GM21515 (cell line): ENCODE measurements around the gene FAM20A.

Source experiments
- ATAC-seq: cut with Tn5 transposase; IDR thresholded peaks from one replicate; pipeline ENCODE4 v1.9.1; 2021; ENCODE audit not compliant: unreplicated experiment

FAM20A gene

DNA sequence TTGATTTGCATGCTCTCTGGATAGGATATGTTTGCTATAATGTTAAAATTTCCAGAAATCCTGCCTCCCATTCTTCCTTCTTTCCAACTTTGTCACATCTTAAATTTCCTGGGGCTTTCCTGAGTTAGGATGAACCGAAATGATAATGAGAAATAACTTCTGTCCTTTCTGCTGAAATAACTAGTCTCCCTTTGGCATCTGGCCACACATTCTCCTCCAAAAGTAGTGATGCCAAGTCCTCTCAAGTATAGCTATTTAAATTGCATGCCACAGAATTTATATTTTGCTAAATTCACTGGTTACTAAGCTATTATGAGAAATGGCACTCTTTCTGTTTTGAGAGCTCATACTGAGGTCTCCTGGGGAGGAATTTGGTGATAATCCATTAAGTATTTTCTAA, 30.6 kb downstream of the FAM20A start:
- no peak for ATAC-seq

DNA sequence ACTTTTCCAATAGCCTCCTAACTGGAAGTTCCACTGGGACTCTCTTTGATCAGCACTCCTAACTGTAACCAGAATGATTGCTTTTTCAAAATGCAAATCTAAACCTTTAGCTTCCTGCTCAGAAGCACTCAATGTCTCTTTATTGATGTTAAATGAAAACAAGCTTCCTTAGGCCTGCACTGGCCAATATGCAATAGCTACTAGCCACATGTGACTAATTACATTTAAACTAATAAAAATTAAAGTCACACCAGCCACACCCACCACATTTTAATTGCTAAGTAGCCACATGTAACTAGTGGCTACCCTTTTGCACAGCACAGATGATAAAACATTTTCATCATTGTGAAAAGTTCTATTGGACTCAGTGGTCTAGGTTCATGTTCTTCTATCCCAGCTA, 31.8 kb downstream of the FAM20A start:
- no peak for ATAC-seq

DNA sequence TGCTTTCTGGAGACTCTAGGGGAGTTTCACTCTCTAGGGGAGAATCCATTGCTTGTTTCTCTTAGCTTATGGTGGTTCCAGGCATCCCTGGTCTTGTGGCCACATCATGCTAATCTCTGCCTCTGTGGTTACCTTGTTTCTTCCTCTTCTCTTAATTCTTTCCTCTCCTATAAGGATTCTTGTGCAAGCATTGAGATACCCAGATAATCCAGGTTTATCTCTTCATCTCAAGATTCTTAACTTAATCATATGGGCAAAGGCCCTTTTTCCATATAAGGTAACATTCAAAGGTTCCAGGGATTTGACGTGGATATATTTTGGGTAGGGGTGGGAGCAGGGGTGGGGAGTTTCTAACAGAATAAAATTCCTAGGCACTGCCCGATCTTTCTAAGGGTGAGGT, 32.6 kb downstream of the FAM20A start:
- ATAC-seq = no peak

DNA sequence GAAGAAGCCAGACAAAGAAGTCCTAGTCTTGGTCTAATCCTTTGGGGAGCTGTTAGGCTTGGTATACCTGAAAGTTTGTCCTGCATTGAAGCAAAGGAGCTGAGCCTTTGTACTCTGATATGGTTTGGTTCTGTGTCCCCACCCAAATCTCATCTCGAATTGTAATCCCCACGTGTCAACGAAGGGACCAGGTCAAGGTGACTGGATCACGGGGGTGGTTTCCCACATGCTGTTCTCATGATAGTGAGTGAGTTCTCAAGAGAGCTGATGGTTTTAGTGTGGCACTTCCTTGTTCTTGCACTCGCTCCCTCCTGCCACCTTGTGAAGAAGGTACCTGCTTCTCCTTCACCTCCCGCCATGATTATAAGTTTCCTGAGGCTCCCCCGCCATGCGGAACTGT, 33.6 kb downstream of the FAM20A start:
- no peak for ATAC-seq

DNA sequence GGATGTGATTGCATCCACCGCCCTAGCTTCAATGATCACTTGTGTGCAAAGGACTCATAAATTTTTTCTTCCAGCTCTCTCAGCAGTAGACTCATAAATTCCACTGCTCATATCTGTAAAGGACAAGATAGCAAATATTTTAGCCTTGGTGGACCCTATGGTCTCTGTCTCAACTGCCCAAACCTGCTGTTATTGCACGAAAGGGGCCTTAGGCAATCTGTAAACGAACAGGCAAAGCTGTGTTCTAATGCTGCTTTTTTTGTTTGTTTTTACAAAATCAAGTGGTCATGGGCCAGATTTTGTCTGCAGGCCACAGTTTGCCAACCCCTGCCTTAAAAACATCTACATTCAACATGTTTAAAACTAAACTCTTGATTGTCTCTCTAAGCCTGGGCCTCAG, 34.1 kb downstream of the FAM20A start:
- ATAC-seq = no peak

DNA sequence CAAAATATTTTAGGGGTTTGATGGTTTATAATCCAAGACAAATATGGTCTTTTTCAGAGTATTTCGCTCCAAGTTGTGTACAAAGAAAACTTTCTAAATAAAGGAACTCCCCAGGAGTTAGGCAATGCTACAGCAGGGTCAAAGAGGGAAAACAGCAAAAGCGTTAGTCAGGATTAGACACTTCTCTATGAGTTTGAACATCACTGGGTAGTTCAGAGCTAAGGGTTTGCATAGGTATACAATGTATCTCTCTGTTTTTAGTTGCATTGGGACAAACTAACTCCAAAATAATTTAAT, 34.8 kb downstream of the FAM20A start:
- no peak for ATAC-seq

DNA sequence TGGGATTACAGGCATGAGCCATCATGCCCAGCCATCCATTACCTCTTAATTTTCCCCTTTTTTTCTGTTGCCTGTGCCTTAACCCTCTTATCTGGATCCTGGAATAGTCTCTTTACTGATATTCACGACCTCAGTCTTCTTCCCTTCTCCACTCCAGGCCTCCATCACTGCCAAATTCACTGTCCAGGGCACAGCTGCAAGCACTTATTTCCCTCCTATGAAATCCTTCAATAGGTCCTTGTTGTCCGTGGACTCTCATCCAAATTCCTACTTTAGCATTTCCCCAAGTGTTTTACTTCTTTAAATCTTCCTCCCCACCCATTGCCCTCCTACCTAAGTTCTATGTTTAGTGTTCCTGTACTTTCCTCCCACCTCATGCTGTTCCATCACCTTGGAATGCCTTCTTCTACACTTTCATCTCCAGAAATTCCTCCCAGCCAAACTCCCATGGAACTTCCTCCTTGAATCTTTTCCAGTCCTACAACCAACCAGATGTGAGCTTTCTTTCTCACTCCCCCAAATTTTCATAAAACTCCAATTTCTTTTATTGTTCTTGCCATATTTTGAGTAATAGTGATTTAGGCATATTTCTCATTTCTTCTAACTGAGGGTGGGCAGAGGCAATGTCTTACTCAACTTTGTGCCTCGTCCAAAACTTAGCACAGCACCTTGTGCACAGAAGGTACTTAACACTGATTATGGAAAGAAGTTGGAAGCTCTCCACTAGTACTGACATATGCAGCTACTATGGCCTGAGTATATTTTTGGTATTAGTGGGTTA, 35.3 kb downstream of the FAM20A start:
- ATAC-seq = no peak

DNA sequence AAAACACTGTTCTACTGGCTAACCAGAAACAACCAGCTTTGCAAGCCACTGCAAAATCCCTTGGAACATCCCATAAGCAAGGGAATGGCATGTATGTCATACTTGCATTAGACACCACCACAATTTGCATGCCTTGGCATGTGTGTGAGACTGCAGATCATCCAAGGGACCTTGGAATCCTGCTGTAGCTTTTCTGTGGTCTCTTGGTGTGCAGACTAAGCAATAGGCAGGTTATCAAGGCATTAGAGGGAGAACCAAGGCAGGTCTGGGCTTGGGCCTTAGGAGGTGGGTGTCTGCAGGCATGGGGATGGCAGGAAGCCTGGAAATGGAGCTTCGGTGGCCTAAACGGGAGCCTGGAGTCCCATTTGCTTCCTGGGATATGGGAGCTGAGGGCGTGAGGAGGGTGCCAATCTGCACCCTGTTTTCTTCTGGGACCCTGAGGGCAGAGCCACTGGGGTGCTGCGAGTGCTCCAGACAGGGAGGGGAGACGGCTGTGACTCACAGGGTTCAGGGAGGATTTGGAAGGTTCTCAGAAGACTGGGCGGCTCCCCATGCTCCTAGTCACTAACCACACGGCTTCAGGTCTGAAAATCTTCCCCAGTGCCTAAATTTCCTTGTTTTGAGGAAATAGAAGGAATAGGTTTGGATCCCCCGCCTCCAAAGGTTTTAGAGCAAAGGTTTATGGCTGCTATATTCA, 36.6 kb downstream of the FAM20A start:
- no peak for ATAC-seq

DNA sequence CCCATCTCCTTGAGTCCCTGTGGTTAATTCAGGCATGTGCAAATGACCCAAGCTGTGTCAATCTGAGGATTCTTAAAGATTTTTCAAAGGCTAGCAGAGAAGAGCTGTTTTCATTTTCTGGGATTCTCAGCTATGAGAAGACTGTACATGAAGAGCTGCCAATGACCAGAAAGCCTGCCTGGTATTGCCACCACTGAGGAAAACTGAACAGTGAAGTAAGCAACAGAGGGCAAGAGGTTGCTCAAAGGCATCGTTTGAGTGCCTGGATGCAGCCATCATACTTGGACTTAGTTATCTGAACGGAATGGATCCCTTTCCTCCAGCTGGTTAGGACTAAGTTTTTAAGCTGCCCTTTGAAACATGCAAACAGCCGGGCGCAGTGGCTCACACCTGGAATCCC, 38.4 kb downstream of the FAM20A start:
- no peak for ATAC-seq

DNA sequence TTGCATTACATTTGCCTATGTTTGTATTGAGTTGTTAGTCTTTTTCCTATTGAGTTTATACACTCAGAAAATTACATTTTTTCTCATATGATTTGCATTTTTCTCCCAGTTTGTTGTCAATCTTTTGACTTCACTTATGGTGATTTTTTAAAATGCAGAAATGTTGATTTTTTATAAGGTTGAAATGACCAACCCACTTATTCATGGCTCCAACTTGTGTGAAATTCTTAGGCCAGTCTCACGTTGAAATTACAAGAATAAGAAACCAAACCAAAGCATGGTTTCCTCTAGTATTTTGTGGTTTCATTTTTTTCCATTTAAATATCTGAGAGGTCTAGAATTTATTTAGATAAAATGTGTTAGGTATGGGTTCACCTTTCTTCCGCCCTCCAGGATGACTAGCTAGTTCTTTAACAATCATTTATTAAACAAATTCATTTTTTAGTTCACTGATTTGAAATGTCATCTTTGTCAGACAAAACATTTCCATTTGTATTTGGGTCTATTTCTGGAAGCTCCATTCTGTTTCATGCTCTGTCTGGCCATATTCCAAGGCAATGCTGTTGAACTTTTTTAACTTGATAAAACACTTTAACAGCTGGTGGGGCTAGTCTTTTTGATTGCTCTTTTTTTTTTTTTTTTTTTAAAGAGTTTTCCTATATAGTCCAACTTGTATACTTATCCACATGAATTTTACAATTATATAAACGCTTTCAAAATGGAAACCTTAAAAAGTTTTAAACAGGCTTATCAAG, 40.0 kb downstream of the FAM20A start:
- no peak for ATAC-seq

DNA sequence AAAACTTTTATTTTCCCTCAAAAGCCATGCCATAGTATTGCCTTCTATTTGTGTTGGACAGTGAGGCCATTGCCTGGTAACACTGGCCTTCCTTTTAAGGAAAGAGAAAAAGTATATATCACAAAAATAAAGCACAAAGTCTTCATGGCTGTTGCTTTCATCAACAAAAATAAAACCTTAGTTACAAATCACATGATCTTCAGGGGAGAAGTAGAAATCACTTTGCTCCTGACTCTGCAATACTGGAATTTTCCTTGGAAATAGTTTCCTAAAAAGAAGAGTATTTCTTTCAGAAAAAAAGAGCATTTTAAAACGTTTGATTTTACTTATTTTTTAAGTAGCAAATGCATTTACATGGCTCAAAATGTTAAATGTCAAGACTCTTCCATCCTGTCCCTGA, 41.9 kb downstream of the FAM20A start:
- ATAC-seq = no peak

DNA sequence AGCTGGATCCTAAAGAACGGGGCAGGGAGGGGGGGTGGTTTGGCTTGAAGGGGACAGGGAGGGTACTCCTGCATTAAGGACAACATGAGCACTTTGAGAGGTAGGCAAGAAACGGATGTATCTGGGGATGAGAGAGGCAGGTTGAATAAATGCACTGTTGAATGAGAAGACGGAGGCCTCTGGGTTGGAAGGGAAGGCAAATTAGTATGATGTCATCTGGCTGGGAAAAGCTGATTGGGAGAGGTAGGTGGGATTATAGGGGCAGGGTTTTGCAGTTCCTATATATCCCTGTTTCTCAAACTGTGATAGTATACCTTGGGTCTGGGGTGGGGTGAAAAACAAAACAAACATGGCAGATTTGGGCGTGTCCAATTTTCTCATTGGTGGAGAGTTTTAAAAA, 44.6 kb downstream of the FAM20A start:
- no peak for ATAC-seq

DNA sequence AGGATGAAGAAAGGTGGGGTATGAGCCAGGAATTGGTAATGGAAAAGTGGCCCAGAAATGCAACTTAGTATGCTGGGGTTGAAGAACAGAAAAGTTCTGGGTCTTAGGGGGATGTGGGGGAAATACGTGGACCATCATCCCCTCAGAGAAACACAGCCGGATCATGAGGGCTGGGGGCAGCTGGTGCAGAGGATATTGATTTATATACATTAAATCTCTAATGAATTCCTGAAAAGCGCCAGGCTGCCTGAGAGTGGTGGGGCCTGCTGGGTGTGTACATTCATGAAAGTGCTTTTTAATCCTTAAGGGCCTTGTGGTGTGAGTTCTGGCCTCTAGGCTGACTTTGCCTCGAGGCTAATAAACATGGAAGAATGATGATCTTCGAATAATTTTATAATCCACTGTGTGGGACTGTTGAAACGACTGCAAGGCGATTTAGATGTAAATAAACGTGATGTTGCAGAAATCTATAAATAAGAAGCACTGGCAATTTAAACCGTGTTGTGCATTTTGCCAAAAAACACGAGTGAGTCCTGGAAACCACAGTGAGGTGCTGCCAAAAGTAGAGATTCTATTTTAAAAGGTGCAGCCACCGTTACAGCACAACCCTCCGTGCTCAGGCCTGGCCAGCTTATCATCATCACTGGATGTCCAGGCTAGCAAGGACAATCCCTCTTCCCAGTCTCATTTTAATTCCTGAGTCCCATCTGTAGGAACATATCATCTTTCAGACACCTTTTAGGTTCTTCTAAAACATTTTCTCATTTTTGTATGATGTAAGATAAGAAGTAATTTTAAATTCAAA, 56.9 kb downstream of the FAM20A start:
- ATAC-seq = no peak

DNA sequence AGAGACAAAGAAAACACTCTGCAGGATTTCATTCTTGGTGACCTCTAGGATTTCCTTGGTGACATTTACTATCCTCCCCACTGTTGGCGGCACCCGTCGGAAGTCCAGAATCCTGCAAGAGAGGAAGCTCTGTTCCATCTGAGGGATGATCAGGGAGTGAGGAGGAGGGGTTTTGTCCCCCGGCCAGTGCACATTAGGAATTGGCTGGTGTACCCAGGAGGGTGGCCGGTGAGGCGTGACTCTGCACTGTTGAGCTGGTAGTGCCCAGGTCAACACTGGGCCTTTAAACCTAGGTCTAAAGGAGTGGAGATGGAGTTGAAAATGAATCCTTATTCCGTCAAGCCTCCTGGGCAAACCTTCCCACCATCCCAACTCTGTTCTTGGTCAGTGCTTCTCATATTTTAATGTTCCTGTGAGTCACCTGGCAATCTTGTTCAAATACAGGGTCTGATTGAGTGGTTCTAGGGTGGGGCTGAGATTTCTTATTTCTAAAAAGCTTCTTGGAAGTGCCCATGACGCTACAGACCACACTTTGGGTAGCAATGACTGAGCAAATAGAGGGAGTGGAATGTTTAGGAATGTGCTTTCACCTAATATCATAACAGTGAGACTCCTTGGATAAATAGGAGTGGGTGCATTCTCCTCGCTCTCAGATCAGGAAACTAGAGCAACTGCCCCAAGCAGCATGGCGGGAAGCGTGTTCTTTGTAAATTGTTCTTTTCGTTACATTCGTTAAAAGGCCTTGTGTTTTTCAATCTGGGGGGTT, 58.3 kb downstream of the FAM20A start:
- ATAC-seq = no peak

DNA sequence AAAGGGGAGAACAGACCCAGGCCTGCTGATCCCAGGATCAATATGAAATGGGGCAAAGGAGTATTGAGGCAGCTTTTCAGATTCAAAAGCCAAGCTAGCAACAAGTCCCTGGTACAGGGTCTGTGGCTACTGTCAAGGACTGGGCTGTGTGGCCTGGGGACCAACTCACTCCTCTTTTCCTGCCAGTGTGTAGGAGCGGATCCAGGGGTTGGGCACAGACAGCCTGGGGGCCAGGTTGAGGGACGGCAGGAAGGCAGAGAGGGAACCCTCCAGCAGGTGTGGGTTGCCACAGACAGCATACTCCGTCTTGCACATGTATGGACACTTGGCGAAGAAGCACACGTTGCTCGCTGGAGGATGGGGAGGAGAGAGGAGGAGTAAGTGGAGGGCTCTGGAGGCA, 59.4 kb downstream of the FAM20A start:
- ATAC-seq = no peak

DNA sequence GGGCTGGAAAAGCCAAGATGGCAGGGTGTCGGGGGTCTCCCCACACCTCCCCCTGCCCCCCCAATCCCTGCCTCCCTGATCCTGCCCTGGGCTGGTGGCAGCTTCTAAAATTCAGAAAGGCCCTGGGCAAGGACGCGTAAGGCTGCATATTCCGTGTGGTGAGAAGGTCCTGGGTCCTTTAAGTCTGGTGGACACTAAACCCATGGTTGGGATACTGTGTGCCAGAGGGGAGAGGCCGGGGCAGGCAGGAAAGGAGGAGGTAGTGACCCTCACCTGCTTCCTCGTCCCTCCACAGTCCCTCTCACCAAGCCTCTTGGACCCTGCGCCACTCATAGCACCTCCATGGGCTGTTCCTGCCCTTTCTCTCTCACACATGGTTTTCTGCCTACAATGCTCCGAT, 60.2 kb downstream of the FAM20A start:
- no peak for ATAC-seq

DNA sequence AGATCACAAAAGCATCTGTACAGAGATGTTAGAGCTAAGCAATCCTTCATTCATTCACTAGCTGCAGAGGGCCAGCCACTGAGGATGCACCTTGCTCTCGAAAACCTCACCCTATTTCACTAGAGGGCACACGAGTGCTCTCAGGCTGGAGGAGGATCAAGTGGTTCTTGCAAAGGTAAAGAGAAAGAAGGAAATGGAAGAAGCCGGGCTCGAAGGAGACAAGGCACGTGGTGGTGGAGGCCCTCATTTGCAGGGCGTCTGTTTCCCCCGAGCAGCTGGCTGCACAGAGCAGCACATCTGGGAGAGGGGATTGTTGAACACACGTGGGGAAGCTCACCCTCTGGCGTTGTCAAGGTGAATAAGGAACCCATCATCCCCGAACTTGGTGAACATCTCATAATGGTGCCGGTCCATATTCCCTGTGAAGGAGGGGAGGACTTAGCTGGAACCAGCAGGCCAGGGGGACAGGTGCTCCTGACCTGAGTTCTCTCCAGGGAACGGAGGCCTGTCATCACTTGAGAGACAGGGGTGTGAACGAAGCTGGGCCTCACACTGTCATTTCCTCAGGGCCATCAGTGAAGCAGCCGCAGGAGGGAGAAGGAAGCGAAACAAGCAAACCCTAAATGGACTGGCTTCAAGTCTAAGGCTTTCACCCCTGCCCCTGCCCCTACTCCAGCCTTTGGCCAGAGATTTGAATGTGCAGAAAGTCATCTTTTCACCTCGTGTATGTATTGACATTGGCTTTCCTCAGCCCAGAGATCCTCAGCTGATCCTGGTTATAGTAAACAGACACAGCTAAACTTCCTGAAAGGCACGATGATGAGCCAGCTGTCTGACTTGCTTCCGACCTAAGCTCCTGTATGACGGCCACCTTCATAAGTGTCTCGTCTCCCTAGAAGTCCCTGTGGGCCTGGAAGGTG, 61.4 kb downstream of the FAM20A start:
- no peak for ATAC-seq

DNA sequence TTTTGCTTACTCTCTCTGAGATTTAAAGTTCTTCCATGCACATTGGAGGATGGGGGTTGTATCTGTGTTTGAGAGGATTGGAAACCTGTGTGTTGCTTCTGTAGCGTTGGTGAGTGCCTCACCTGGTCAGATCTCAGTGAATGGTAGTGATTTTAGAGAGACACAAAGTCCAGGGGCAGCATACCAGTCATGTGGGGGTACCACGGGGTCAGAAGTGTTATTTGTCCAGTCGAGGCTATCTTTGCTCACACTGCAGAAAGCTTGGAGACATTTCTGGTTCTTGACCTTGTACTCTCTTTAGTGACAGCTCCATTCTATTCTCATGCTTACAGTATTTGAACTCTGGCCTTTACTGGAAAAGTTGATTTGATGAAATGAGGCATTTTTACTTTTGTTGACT, 65.2 kb downstream of the FAM20A start:
- ATAC-seq = no peak

DNA sequence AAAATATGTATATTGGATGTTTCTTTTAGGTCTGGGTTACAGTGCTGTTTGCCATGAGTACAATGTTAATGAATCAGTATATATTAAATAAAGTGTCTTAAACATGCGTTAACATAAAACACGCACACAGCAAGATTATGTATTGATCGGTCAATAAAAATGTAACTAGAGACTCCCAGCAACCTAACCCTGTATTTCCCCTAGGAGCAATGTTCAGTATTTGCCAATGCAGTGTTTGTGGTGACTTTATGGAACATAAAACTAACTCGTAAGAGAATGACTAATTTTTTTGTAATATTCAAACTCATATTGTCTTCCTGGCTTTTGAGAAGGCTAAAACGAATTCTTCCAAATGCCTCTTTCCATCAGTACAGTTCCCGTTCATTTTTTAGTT, 66.5 kb downstream of the FAM20A start:
- ATAC-seq = no peak
